Subcutaneous adipose tissue (tissue), 4 donors: ENCODE data around the gene SPATA21. TPM values are rescaled to one million over a fixed set of nuclear protein-coding genes. Genes with fewer than 3 reads are reported as not detected.

Source experiments
- total RNA-seq, 4 donors: library from RNA; depleted of rRNA; stranded (reverse); fragments of >200 nt; gene quantifications; one replicate each; pipeline ENCODE4 v1.1.0, GENCODE V29; 2016
- TF ChIP-seq, protein P1 (sequence below): fragments of 450-650 bp; IDR thresholded peaks from one replicate; pipeline ENCODE4 v1.5.1; 2016; ENCODE audit warnings: low read depth, mild to moderate bottlenecking, control low read depth, antibody characterized with exemption, moderate library complexity

Gene SPATA21
- total RNA-seq, 4 donors from 2014 or later, result not detected

DNA sequence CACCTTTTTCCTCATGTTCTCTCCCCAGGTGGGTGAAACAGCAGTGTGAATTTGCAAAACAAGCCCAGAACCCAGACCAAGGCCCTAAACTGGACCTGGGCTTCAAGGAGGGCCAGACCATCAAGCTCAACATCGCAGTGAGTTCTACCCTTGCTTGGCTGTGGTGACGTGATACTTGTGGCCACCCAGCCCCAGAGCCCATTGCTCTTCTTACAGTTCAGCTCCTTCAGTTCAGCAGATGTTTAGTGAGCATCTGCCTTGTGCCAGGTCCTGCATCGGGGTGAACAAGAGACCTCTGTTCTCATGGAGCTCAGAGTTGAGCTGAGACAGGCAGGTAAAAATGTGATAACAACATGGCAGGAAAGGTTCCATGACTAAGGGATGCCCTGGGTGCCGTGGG is 11.8 kb upstream of the SPATA21 start:
- TF ChIP-seq, protein P1, sequence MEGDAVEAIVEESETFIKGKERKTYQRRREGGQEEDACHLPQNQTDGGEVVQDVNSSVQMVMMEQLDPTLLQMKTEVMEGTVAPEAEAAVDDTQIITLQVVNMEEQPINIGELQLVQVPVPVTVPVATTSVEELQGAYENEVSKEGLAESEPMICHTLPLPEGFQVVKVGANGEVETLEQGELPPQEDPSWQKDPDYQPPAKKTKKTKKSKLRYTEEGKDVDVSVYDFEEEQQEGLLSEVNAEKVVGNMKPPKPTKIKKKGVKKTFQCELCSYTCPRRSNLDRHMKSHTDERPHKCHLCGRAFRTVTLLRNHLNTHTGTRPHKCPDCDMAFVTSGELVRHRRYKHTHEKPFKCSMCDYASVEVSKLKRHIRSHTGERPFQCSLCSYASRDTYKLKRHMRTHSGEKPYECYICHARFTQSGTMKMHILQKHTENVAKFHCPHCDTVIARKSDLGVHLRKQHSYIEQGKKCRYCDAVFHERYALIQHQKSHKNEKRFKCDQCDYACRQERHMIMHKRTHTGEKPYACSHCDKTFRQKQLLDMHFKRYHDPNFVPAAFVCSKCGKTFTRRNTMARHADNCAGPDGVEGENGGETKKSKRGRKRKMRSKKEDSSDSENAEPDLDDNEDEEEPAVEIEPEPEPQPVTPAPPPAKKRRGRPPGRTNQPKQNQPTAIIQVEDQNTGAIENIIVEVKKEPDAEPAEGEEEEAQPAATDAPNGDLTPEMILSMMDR, result no peak

DNA sequence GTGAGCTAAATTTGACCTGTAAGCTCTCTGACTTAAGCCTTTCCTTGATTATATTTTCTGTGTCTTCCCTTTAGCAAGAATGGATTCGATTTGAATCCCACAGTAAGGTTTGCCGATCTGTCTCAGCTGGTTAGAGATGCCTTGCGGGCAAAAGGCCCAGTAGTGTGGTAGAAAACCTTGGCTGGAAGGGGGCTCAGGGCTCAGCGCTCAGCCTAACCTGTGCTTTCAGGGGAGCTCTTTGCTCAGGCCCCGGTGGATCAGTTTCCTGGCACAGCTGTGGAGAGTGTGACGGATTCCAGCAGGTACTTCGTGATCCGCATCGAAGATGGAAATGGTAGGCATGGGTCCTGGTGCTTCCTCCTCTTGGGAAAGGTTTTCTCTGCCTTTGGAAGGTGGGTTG is 10.4 kb upstream of the SPATA21 start:
- TF ChIP-seq, protein P1, result no peak

DNA sequence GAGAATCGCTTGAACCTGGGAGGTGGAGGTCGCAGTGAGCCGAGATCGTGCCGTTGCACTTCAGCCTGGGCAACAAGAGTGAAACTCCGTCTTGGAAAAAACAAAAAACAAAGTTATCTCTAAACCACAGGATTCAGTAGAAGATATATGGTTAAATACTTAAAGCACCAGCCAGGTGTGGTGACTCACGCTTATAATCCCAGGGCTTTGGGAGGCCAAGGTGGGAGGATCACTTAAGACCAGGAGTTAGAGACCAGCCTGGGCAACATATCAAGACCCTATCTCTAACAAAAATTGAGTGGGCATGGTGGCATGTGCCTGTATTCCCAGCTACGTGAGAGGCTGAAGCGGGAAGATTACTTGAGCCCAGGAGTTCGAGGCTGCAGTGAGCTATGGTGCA is 8.9 kb upstream of the SPATA21 start:
- TF ChIP-seq, protein P1, result no peak

DNA sequence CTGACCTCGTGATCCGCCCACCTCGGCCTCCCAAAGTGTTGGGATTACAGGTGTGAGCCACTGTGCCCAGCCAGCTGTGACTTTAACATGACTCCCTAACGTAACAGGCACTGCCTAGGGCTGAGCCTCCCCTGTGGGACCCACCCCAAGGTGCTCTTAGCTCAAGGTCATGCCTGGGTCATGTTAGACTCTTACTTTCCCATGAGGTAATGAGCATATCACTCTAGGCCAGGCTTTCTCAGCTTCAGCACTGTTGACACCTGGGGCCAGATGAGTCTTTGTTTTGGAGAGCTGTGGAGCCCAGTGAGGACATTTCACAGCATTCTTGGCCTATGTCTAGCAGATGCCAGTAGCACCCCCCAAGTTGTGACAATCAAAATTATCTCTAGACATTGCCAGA is 7.8 kb upstream of the SPATA21 start:
- TF ChIP-seq, protein P1, result no peak

DNA sequence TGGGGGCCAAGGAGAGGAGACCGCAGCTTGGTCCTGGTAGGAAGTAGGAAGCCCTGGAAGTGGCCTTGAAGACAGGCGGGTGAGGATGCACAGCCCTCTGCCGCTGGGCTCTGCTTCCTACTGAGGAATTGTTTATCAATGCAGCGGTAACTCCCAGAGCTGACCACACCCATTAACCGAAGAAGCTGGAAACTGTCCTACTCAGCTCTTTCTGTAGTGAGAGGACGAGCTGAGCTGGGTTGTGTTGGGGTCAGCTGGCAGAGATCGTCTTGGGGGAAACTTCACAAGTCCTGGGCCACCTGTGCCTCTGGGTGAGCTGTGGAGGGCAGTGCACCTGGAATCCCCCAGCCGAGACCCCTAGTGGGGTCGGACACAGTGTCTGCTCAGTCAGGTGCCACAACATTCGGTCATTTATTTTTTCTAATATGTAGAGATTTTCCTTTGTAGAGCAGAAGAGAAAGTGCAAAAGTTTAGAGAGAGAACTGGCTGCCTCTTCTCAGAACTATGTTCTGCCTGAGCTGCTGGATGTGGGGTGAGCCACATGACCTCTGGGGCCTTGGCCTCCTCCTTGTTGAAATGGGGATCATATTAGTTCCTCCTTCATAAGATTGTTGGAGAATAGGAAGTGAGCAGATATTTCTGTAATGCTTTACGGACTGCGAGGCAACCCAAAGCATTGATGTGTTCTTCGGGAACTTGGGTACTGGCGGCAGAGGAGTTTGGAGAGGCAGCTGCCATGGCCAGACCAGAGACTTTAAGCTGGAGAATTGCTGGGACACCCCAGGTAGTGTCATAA is 6.9 kb upstream of the SPATA21 start:
- TF ChIP-seq, protein P1, result no peak

DNA sequence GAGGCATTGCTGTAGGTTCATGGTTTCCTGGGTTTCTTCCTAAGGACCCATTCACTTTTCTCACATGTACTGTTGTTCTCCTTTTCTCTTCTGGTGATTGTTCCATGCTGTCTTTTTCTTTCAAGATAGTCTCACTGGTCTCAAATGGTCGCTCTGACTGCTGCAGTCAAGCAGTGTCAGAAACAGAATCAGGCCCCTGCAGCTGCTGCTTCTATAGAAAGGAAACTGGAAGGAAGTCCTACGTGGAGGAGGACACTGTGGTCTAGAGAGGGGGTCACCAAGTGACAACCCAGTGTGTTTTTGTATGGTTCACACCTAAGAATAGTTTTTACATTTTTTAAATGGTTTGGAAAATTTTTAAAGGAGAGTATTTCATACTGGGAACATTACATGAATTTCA is 5.7 kb upstream of the SPATA21 start:
- TF ChIP-seq, protein P1, result no peak

DNA sequence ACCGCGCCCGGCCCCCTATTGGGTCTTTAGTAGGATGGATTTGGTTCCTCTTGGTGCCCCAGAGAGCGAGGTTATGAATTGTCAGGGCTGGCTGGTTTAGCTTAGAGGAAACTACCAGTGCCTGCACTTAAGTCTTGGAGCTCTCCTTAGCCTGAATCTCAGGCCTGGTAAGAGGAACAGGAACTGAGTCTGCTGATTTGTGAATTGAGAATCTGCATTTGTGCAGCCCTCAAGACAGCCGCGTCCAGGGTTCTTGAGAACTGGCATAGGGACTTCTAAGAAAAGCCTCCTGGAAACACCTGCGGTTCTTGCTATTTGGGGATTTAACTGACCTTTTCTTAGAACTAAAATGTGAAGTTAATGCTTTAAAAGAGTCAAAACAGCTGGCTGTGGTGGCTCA is 5.0 kb upstream of the SPATA21 start:
- TF ChIP-seq, protein P1, result no peak
